Type B pancreatic cell (in vitro differentiated cells): ENCODE results near the gene LPCAT1. TPM values are rescaled to one million over a fixed set of nuclear protein-coding genes. Genes with fewer than 3 reads are reported as not detected.

ENCODE experiments used
- DNase-seq: peaks from one replicate; pipeline ENCODE4 v3.0.0; 2021; ENCODE audit warnings: mixed read lengths; ENCODE audit not compliant: unreplicated experiment; ENCODE audit errors: extremely low spot score
- H3K27ac Mint-ChIP-seq: 2 replicates; pipeline ENCODE4 v1.8.0; 2021; ENCODE audit warnings: mild to moderate bottlenecking, mixed read lengths
- H3K27me3 Mint-ChIP-seq: 2 replicates; pipeline ENCODE4 v1.8.0; 2021; ENCODE audit warnings: mixed read lengths
- H3K36me3 Mint-ChIP-seq: 2 replicates; pipeline ENCODE4 v1.8.0; 2021; ENCODE audit warnings: mixed read lengths
- H3K4me1 Mint-ChIP-seq: one replicate; pipeline ENCODE4 v1.8.0; 2021; ENCODE audit warnings: mixed read lengths; ENCODE audit not compliant: unreplicated experiment
- H3K4me3 Mint-ChIP-seq: 2 replicates; pipeline ENCODE4 v1.8.0; 2021; ENCODE audit warnings: mild to moderate bottlenecking, mixed read lengths
- H3K9me3 Mint-ChIP-seq: 2 replicates; pipeline ENCODE4 v1.8.0; 2021; ENCODE audit warnings: mixed read lengths
- total RNA-seq: library from RNA; stranded (reverse); gene quantifications from 2 replicates; pipeline ENCODE4 v1.2.1, GENCODE V29; 2021; ENCODE audit warnings: low replicate concordance
- TF ChIP-seq, protein P1 (sequence below): fragments of 200-600 bp; sonication (generic); conservative IDR thresholded peaks from 2 replicates; pipeline ENCODE4 v1.5.0; 2021; ENCODE audit warnings: antibody characterized with exemption, mild to moderate bottlenecking

The LPCAT1 gene
- total RNA-seq, 1 donor from 2014 or later = 91.6 TPM

- Mint-ChIP-seq H3K4me3 (no peak overlapping the region), H3K27ac (no peak overlapping the region), H3K4me1 (no peaks in the 10 kb centered on the region), H3K9me3 (no peaks in the 10 kb centered on the region), H3K36me3 (no peaks in the 10 kb centered on the region), H3K27me3 (peaks cover 28% of the 10 kb centered on the region)
- TF ChIP-seq, protein P1, sequence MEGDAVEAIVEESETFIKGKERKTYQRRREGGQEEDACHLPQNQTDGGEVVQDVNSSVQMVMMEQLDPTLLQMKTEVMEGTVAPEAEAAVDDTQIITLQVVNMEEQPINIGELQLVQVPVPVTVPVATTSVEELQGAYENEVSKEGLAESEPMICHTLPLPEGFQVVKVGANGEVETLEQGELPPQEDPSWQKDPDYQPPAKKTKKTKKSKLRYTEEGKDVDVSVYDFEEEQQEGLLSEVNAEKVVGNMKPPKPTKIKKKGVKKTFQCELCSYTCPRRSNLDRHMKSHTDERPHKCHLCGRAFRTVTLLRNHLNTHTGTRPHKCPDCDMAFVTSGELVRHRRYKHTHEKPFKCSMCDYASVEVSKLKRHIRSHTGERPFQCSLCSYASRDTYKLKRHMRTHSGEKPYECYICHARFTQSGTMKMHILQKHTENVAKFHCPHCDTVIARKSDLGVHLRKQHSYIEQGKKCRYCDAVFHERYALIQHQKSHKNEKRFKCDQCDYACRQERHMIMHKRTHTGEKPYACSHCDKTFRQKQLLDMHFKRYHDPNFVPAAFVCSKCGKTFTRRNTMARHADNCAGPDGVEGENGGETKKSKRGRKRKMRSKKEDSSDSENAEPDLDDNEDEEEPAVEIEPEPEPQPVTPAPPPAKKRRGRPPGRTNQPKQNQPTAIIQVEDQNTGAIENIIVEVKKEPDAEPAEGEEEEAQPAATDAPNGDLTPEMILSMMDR = no peak
- no peak for DNase-seq
These were observed 106.8 kb downstream of the LPCAT1 start for GRCh38 chr5:1416856-1417469.

DNA sequence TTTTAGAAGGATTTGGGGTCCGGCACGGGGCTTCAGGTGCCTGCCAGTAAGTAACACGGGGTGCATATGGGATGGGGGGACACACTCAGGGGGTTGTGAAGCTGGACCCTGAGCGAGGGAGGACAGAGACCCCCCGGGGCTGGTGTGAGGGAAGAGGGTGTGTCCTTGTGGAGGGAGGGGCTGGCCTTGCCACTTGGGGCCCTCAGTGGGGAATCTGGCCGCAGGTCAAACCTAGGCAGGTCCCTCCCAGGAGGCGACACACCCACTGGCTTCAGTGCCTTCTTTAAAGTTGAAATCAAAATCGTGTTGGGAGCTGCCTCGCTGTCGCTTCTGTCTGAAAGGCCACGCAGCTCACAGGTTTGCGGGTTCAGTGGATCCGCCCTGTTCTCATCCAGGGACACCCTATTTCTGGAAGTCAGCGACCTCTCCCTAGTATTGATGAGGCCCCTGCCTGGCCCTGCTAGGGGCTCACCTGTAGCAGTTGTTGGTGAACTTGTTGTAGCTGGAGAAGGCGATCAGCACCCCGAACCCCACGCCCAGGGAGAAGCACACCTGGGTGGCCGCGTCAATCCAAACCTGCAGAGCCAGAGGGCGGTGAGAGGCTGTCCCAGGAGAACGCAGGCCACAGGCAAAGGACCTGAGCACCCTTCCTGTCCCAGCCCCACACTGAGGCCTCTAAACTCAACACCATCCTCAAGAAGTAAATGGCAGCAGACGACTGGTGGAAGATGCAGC is 108.0 kb downstream of the LPCAT1 start:
- no peaks in the 10 kb centered on the region for H3K36me3 Mint-ChIP-seq
- TF ChIP-seq, protein P1 = no peak
- DNase-seq = no peak
- H3K4me3 Mint-ChIP-seq = no peak overlapping the region
- H3K4me1 Mint-ChIP-seq = no peaks in the 10 kb centered on the region
- H3K27me3 Mint-ChIP-seq = peaks cover 31% of the 10 kb centered on the region
- no peaks in the 10 kb centered on the region for H3K9me3 Mint-ChIP-seq
- no peak overlapping the region for H3K27ac Mint-ChIP-seq

DNA sequence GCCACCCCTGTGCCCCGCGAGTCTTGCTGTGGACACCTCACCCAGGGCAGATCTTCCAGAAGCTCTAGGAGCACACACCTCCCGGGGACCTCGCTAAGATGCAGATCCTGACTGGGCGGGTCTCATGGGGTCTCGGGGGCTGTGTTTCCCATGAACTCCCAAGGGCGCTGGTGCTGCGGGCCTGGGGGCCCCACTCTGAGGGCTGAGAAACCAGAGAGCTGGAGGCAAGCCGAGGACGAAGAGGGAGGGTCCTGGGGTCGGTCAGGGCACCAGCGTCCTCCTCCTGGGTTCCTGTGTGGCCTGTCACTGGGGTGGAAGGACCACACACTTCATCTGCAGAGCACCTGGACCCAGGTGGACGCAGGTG is 108.7 kb downstream of the LPCAT1 start:
- no peak for DNase-seq
- TF ChIP-seq, protein P1 = no peak
- H3K27ac Mint-ChIP-seq = no peak overlapping the region
- no peaks in the 10 kb centered on the region for H3K36me3 Mint-ChIP-seq
- H3K4me1 Mint-ChIP-seq = no peaks in the 10 kb centered on the region
- peaks cover 28% of the 10 kb centered on the region for H3K27me3 Mint-ChIP-seq
- no peaks in the 10 kb centered on the region for H3K9me3 Mint-ChIP-seq
- no peak overlapping the region for H3K4me3 Mint-ChIP-seq

DNA sequence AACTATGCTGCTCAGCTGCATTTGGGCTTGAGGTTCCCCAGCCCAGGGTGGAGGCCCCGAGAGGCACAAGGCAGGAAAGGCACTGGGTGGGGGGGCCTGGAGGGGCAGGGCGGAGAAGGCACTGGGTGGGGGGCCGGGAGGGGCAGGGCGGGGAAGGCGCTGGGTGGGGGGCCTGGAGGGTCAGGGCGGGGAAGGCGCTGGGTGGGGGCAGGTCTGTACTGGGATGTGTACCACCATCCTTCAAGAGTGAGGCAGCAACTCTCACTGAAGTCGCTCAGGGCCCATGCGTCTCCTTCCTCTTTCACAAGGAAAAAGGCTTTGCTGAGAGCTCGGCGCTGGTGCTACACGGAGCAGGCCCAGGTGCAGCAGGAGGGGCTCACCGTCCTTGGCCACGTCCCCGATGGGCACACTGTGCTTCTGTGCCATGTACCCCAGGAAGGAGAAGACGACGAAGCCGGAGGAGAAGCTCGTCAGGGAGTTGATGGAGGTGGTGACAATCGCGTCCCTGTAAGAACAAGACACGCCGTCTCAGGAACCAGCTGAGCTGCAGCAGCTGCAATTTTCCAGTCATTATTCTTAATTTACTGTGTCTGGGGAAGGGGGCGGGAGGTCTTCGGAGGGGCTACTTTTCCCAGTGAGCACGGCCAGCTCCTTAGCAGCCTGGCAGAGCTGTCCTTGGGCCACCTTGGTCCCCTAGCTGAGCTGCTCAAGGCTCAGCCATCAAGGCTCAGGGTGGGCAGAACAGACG is 109.3 kb downstream of the LPCAT1 start:
- Mint-ChIP-seq H3K36me3 (no peaks in the 10 kb centered on the region), H3K4me1 (no peaks in the 10 kb centered on the region), H3K27ac (no peak overlapping the region), H3K4me3 (no peak overlapping the region), H3K9me3 (no peaks in the 10 kb centered on the region), H3K27me3 (peaks cover 30% of the 10 kb centered on the region)
- DNase-seq = no peak
- TF ChIP-seq, protein P1 = no peak

GRCh38 chr5:1413611-1414241 is 110.0 kb downstream of the LPCAT1 start:
- TF ChIP-seq, protein P1 = no peak
- Mint-ChIP-seq H3K27me3 (peaks cover 31% of the 10 kb centered on the region), H3K9me3 (no peaks in the 10 kb centered on the region), H3K27ac (no peak overlapping the region), H3K4me3 (no peak overlapping the region), H3K36me3 (no peaks in the 10 kb centered on the region), H3K4me1 (no peaks in the 10 kb centered on the region)
- no peak for DNase-seq
